Measurements from ENCODE around the gene CDH4.

DNA sequence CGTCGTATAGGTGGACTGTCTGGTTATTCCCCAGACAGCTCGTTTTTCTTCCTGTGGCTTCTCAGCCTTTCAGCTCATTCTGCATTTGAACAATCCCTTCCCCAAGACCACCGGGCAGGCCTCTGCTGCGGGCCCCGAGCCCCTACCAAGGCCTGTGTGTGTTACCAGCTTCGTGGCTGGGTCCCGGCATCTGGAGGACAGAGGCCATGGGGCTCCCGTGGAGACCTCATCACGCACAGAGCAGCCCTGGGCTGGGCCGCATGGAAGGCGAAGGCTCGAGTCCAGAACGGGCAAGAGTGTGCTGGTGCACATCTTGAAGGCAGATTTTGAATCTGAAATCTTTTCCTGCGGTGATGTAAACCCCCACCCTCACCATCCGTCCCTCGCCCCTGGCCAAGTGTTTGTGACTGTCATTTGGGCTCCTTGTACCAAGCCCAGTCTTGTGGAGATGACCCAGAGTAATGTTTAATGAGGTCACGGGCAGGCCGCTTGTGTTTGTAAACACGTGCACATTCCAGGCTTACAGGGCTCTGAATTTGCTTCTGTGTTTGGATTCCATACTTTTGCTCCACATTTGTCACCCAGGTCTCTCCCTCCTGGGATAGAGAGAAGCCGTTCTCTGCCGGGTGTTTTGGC lies 119.6 kb downstream of the CDH4 start:
- TF ChIP-seq FOXM1 (IDR thresholded peaks at IDR 0.05; ENCODE audit: borderline replicate concordance, low read depth) (no peak), RAD21 (IDR thresholded peaks at IDR 0.05; ENCODE audit: low read depth) (no peak), CEBPB (IDR thresholded peaks at IDR 0.05) (no peak), YY1 (IDR thresholded peaks at IDR 0.05; ENCODE audit: low read depth) (no peak), EGR1 (IDR thresholded peaks at IDR 0.05) (no peak), TEAD4 (IDR thresholded peaks at IDR 0.05) (no peak), CREB1 (IDR thresholded peaks at IDR 0.05; ENCODE audit: low read depth) (no peak)
- TF ChIP-seq, protein P1, sequence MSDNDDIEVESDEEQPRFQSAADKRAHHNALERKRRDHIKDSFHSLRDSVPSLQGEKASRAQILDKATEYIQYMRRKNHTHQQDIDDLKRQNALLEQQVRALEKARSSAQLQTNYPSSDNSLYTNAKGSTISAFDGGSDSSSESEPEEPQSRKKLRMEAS (IDR thresholded peaks at IDR 0.05) = no peak

All from Ishikawa (cell line).